Neural cell (in vitro differentiated cells): ENCODE results near the gene NPEPL1.

ENCODE experiments used
- CTCF ChIP-seq: fragments of 450-650 bp; IDR thresholded peaks from 2 replicates; pipeline ENCODE4 v1.5.1; 2014; ENCODE audit warnings: antibody characterized with exemption, mild to moderate bottlenecking, moderate library complexity; ENCODE audit not compliant: poor library complexity, severe bottlenecking
- EP300 ChIP-seq: fragments of 450-650 bp; conservative IDR thresholded peaks from 2 replicates; pipeline ENCODE4 v1.6.1; 2014; ENCODE audit warnings: antibody characterized with exemption, mild to moderate bottlenecking, moderate library complexity; ENCODE audit not compliant: poor library complexity, severe bottlenecking
- EZH2 ChIP-seq: fragments of 200-600, 300-800 bp; shearing (Covaris generic), sonication (generic); IDR thresholded peaks from 2 replicates; pipeline ENCODE4 v1.6.1; 2014; ENCODE audit warnings: antibody characterized with exemption, low read length, borderline replicate concordance, mild to moderate bottlenecking; ENCODE audit not compliant: insufficient read depth, poor library complexity, severe bottlenecking
- POLR2AphosphoS5 ChIP-seq: IDR thresholded peaks from 2 replicates; pipeline ENCODE4 v1.6.1; 2012
- REST ChIP-seq: IDR thresholded peaks from 2 replicates; pipeline ENCODE4 v1.6.1; 2012; ENCODE audit warnings: borderline replicate concordance
- SMC3 ChIP-seq: fragments of 450-650 bp; conservative IDR thresholded peaks from 2 replicates; pipeline ENCODE4 v1.6.1; 2014; ENCODE audit warnings: antibody characterized with exemption, mild to moderate bottlenecking, moderate library complexity; ENCODE audit not compliant: poor library complexity
- TAF1 ChIP-seq: IDR thresholded peaks from 2 replicates; pipeline ENCODE4 v1.6.1; 2012; ENCODE audit warnings: low read depth

GRCh38 chr20:58743929-58744534 is 51.4 kb downstream of the NPEPL1 start:
- TF ChIP-seq EZH2: no peak
- no peak for TF ChIP-seq CTCF
- no peak for TF ChIP-seq POLR2AphosphoS5
- TF ChIP-seq TAF1: no peak
- no peak for TF ChIP-seq REST
- TF ChIP-seq EP300: no peak
- TF ChIP-seq SMC3: no peak
